ENCODE measurements around the gene SMYD3. TPM values are rescaled to one million over a fixed set of nuclear protein-coding genes. Genes with fewer than 3 reads are reported as not detected.

Gene SMYD3
- total and polyA plus RNA-seq, 2 of the 13 experiments (the other 11 are each of a cell fraction or from before 2014, with no cell fraction given), result 27.7 to 35.8 TPM

DNA sequence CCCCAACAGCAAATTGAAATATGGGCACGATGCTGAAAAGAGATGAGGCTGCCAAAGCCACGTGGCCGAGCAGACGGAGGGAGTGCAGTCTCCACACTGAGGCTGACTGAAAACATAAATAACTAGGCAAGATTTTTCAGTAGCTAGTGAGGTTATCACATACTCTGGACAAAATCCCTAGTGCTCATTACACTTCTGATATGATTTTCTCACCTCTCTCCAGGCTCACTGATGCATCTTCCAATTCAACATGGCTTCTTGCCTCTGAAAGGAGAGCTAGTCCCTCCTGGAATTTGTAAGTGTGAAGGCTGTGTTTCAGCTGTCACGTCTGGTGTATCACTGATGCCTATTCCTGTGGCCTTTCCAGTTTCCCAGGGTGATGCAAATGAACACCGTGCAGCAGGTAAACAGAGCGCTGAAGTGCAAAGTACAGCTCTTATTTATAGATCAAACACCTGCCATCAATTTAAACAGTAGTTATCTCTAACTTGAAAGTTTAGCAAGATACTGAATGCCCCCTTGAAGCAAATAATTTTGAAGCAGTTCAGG, 696.2 kb downstream of the SMYD3 start (continued):
- TF ChIP-seq ZNF326 (CRISPR knock-in tag; IDR thresholded peaks at IDR 0.05; ENCODE audit: borderline replicate concordance), result no peak
- no peak for TF ChIP-seq ARNTL (CRISPR knock-in tag; IDR thresholded peaks at IDR 0.05)
- TF ChIP-seq ZMYM3 (CRISPR knock-in tag; IDR thresholded peaks at IDR 0.05), result no peak; the same call in 1 of the 2 replicates
- no peak for TF ChIP-seq THAP7 (CRISPR knock-in tag; IDR thresholded peaks at IDR 0.05)
- 0 out of 2 replicates have a peak, but pooled peaks have one; percentile 41 for TF ChIP-seq MXD4 (CRISPR knock-in tag; IDR thresholded peaks at IDR 0.05)
- peak; percentile 92 for TF ChIP-seq FOXA3 (CRISPR knock-in tag; IDR thresholded peaks at IDR 0.05)
- TF ChIP-seq TCF7 (IDR thresholded peaks at IDR 0.05; ENCODE audit: low read depth), result peak; percentile 87
- TF ChIP-seq NRL (CRISPR knock-in tag; IDR thresholded peaks at IDR 0.05; ENCODE audit: borderline replicate concordance), result no peak
- no peak for TF ChIP-seq PLRG1 (conservative IDR thresholded peaks at IDR 0.05)
- TF ChIP-seq CREBL2 (CRISPR knock-in tag; IDR thresholded peaks at IDR 0.05; ENCODE audit: borderline replicate concordance), result no peak
- TF ChIP-seq KLF15 (CRISPR knock-in tag; IDR thresholded peaks at IDR 0.05; ENCODE audit: borderline replicate concordance), result no peak
- TF ChIP-seq DMAP1 (CRISPR knock-in tag; IDR thresholded peaks at IDR 0.05), result no peak
- TF ChIP-seq, protein P1, sequence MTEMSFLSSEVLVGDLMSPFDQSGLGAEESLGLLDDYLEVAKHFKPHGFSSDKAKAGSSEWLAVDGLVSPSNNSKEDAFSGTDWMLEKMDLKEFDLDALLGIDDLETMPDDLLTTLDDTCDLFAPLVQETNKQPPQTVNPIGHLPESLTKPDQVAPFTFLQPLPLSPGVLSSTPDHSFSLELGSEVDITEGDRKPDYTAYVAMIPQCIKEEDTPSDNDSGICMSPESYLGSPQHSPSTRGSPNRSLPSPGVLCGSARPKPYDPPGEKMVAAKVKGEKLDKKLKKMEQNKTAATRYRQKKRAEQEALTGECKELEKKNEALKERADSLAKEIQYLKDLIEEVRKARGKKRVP (CRISPR knock-in tag; IDR thresholded peaks at IDR 0.05), result peak in 1 of 2 experiments; percentile 86; a peak in 2 of 4 replicates
- TF ChIP-seq ZNF652 (CRISPR knock-in tag; IDR thresholded peaks at IDR 0.05; ENCODE audit: borderline replicate concordance, low read depth), result no peak
- TF ChIP-seq ZFAT (CRISPR knock-in tag; conservative IDR thresholded peaks at IDR 0.05), result no peak
- no peak for TF ChIP-seq CHD4 (IDR thresholded peaks at IDR 0.05; ENCODE audit: borderline replicate concordance, low read length)
- no peak for TF ChIP-seq AKAP8 (CRISPR knock-in tag; IDR thresholded peaks at IDR 0.05)
- TF ChIP-seq IRF2 (CRISPR knock-in tag; IDR thresholded peaks at IDR 0.05), result peak; percentile 74; the same call in 1 of the 2 replicates
- TF ChIP-seq TBL1XR1 (IDR thresholded peaks at IDR 0.05; ENCODE audit: borderline replicate concordance, low read length, partially characterized antibody), result no peak
- TF ChIP-seq CHD2 (IDR thresholded peaks at IDR 0.05; ENCODE audit: low read depth, low read length), result no peak
- no peak; the same call in 1 of the 2 replicates for TF ChIP-seq POGK (CRISPR knock-in tag; conservative IDR thresholded peaks at IDR 0.05)
- peak; percentile 89 for TF ChIP-seq ARID5B (CRISPR knock-in tag; IDR thresholded peaks at IDR 0.05)
- TF ChIP-seq ZSCAN31 (CRISPR knock-in tag; IDR thresholded peaks at IDR 0.05; ENCODE audit: low read depth), result peak; percentile 45; the same call in 1 of the 2 replicates
- no peak for TF ChIP-seq MBD4 (IDR thresholded peaks at IDR 0.05; ENCODE audit: borderline replicate concordance, low read length)
- TF ChIP-seq RFXANK (CRISPR knock-in tag; IDR thresholded peaks at IDR 0.05), result no peak
